MM.1S (cell line): ENCODE results near the gene PINK1.

ENCODE experiments used
- CTCF ChIP-seq: fragments of 300-600 bp; sonication (generic); IDR thresholded peaks from 2 replicates; pipeline ENCODE4 v1.5.1; 2016; ENCODE audit warnings: antibody characterized with exemption, low read length, mixed read lengths
- EZH2 ChIP-seq: fragments of 300-600 bp; sonication (generic); optimal IDR thresholded peaks from 2 replicates; pipeline ENCODE3; 2017; ENCODE audit warnings: low read depth, mild to moderate bottlenecking, antibody characterized with exemption, low read length, mixed read lengths

DNA sequence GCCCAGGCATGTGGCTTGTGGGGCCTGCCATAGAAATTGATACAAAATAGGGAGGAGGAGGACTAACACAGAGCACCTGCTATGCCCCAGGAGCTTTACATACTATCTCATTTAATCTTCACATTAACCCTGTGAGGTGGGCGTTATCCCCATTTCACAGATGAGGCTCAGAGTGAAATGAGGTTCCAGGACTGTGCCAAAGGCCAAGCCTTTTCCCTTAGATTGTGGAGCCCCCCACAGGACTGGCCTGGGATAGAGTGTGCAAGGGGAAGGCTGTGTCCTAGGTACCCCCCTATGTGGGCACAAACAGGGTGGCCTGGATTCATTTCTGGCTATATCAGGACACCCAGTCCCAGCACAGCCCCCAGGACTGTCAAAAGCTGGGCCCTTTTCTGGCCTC lies 30.1 kb downstream of the PINK1 start:
- TF ChIP-seq CTCF = no peak
- no peak for TF ChIP-seq EZH2
